CD8-positive, alpha-beta memory T cell (primary cell): Measurements from ENCODE around the gene BTNL9. TPM values are rescaled to one million over a fixed set of nuclear protein-coding genes. Genes with fewer than 3 reads are reported as not detected.
A peak's percentile ranks its signal among the peaks of the same experiment; 100 is the strongest.

Experiments used
- CTCF ChIA-PET: fragments of 350-600 bp; sonication (Branson Sonifier 250); formaldehyde crosslinking; loops from one replicate; lab custom pipeline; 2021; ENCODE audit warnings: antibody characterized with exemption; lab: Charles Lee
- POLR2A ChIA-PET: fragments of 350-600 bp; sonication (Branson Sonifier 250); formaldehyde crosslinking; loops from one replicate; lab custom pipeline; 2021; ENCODE audit warnings: antibody characterized with exemption; lab: Charles Lee
- DNase-seq, 5 donors: peaks; one replicate each; pipeline versions ENCODE4 v3.0.0 to v3.0.0-alpha.2; 2020 to 2022; ENCODE audit warnings: mixed read lengths in 1 of 5
- H3K27ac ChIP-seq: one replicate; pipeline ENCODE4 v1.7.0; 2013; ENCODE audit warnings: low read depth, mild to moderate bottlenecking, low read length, moderate library complexity
- H3K27me3 ChIP-seq: 2 replicates; pipeline ENCODE4 v1.7.0; 2013; ENCODE audit warnings: low read length, mild to moderate bottlenecking; ENCODE audit not compliant: insufficient read depth, poor library complexity, severe bottlenecking
- H3K36me3 ChIP-seq: 2 replicates; pipeline ENCODE4 v1.7.0; 2013; ENCODE audit warnings: mild to moderate bottlenecking, low read length, moderate library complexity; ENCODE audit not compliant: insufficient read depth
- H3K4me1 ChIP-seq: 2 replicates; pipeline ENCODE4 v1.7.0; 2013; ENCODE audit warnings: mild to moderate bottlenecking, low read length, moderate library complexity; ENCODE audit not compliant: insufficient read depth
- H3K4me3 ChIP-seq: 2 replicates; pipeline ENCODE4 v1.7.0; 2013; ENCODE audit warnings: mild to moderate bottlenecking, low read length
- H3K9me3 ChIP-seq: 2 replicates; pipeline ENCODE4 v1.7.0; 2013; ENCODE audit warnings: mild to moderate bottlenecking, low read length
- H3K27ac Mint-ChIP-seq, 8 donors: one replicate each; pipeline ENCODE4 v1.8.0; 2020 to 2021; ENCODE audit warnings: mixed read lengths in 8 of 8, mild to moderate bottlenecking in 6 of 8, inconsistent platforms in 3 of 8, moderate library complexity in 3 of 8
- H3K27me3 Mint-ChIP-seq, 2 donors: one replicate each; pipeline ENCODE4 v1.8.0; 2020 to 2021; ENCODE audit warnings: mixed read lengths in 2 of 2, mild to moderate bottlenecking in 1 of 2, moderate library complexity in 1 of 2
- H3K36me3 Mint-ChIP-seq, 3 donors: one replicate each; pipeline ENCODE4 v1.8.0; 2020 to 2021; ENCODE audit warnings: mixed read lengths in 3 of 3, inconsistent platforms in 1 of 3, mild to moderate bottlenecking in 1 of 3
- H3K4me1 Mint-ChIP-seq, 3 donors: one replicate each; pipeline ENCODE4 v1.8.0; 2020 to 2021; ENCODE audit warnings: mixed read lengths in 3 of 3, inconsistent platforms in 1 of 3, mild to moderate bottlenecking in 1 of 3
- H3K4me3 Mint-ChIP-seq, 7 donors: one replicate each; pipeline ENCODE4 v1.8.0; 2020 to 2021; ENCODE audit warnings: mixed read lengths in 7 of 7, mild to moderate bottlenecking in 6 of 7, moderate library complexity in 4 of 7, inconsistent platforms in 2 of 7
- H3K9me3 Mint-ChIP-seq, 5 donors: one replicate each; pipeline ENCODE4 v1.8.0; 2020 to 2022; ENCODE audit warnings: mixed read lengths in 5 of 5, mild to moderate bottlenecking in 3 of 5, moderate library complexity in 2 of 5, inconsistent platforms in 1 of 5
- polyA plus RNA-seq: library from polyadenylated mRNA; unstranded; fragments of 300-500 nt; fragmentation: Illumina TruSeq; gene quantifications from one replicate; pipeline ENCODE4 v1.2.3, GENCODE V29; 2021
- total RNA-seq, 2 experiments: library from RNA; stranded (reverse); gene quantifications; one replicate each; pipeline ENCODE4 v1.2.3, GENCODE V29; 2021

Gene BTNL9
- total and polyA plus RNA-seq, 3 experiments from 2014 or later: not detected

DNA sequence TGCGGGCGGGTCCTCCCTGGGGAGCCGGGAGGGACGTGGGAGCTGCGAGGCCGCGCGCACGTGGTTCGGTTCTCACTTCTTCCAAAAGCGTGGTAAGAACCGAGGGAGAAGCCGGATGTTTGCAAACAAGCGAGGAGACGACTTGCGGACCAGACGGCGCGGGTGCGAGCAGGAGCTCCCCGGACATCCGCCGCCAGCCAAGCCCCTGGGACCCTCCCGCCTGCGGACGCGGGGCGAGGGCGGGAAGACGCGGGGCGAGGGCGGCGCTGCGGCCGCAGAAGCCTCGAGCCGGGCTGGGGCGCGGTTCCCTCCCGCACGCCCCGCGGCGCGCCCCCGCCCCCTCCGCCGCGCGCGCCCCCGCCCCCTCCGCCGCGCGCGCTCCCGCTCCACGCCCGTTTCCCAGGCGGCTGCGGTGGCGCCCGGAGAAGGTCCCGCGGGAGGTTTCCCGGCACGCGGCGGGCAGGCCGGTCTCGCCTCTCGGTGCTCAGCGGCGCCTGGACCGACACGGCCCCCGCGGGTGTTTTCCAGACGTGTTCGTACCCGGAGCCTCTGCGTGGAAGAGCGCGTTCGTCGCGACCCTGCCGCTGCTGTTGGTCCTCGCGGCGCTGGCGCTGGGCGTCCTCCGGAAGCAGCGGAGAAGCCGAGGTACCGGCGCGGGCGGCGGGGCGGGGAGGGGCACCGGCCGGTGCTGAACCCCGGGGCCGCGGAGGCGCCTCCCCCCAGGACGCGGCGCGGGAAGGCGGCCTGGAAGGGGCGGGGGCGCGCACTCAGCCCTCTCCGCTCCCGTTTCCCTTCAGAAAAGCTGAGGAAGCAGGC is 12.8 kb downstream of the BTNL9 start:
- H3K27ac Mint-ChIP-seq: no peak overlapping the region
- DNase-seq: no peak
- peaks cover 14% of the 10 kb centered on the region for H3K4me1 ChIP-seq
- peaks cover 0 to 4% (median 2%) of the 10 kb centered on the region in 3 donors for H3K36me3 Mint-ChIP-seq
- no peaks in the 10 kb centered on the region for H3K9me3 Mint-ChIP-seq
- peak overlapping the region; percentile 39 for H3K4me3 ChIP-seq
- peaks cover 17 to 23% (median 21%) of the 10 kb centered on the region in 3 donors for H3K4me1 Mint-ChIP-seq
- ChIA-PET CTCF (no interaction called here), POLR2A (no interaction called here)
- no peaks in the 10 kb centered on the region for H3K9me3 ChIP-seq
- H3K27ac ChIP-seq: no peak overlapping the region
- peaks cover 30% of the 10 kb centered on the region for H3K27me3 ChIP-seq
- H3K27me3 Mint-ChIP-seq: peaks cover 75 to 86% of the 10 kb centered on the region in 2 donors
- peak overlapping the region; percentile 68 to 90 (median 77) for H3K4me3 Mint-ChIP-seq
- H3K36me3 ChIP-seq: no peaks in the 10 kb centered on the region

DNA sequence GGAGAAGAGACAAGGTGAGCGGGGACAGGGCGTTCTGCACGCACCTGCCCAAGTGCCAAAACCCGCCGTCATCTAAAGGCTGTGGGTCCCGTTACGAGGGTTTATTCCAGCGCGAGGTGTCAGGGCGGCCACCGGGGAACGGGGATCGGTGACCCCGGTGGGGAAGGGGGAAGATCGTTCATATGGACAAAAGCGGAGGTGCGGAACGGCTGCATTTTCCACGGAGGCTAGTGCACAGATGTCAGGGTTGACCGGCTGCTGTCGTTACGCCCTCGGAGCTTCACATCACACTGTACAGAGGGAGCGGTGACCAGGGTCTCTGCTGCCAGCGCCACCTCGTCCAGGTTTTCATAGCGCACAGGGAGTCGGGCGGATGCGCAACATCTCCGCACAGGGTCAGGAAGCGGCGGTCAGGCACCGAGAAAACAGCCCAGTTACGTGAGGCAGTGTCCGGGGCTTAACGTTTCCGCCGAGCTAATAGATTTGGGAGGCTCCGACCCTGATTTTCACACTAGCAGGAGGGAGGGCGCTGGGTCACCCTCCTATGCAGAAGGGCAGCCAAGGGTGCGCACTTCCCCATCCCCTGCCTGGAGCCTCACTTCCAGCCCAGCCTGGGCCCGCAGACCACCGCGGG is 13.5 kb downstream of the BTNL9 start:
- Histone ChIP-seq H3K36me3 (no peaks in the 10 kb centered on the region), H3K27me3 (peaks cover 25% of the 10 kb centered on the region), H3K4me3 (peak overlapping the region; percentile 39), H3K27ac (no peak overlapping the region), H3K4me1 (peaks cover 14% of the 10 kb centered on the region), H3K9me3 (no peaks in the 10 kb centered on the region)
- Mint-ChIP-seq H3K9me3 (no peaks in the 10 kb centered on the region), H3K27ac (peak overlapping the region in 3 of 8 donors; percentile 17 to 47 (median 43)), H3K36me3 (peaks cover 0 to 4% (median 2%) of the 10 kb centered on the region in 3 donors), H3K27me3 (peaks cover 78 to 89% of the 10 kb centered on the region in 2 donors), H3K4me3 (peak overlapping the region; percentile 68 to 82 (median 76)), H3K4me1 (peaks cover 17 to 23% (median 21%) of the 10 kb centered on the region in 3 donors)
- POLR2A ChIA-PET: no interaction called here
- no peak for DNase-seq
- CTCF ChIA-PET: no interaction called here

DNA sequence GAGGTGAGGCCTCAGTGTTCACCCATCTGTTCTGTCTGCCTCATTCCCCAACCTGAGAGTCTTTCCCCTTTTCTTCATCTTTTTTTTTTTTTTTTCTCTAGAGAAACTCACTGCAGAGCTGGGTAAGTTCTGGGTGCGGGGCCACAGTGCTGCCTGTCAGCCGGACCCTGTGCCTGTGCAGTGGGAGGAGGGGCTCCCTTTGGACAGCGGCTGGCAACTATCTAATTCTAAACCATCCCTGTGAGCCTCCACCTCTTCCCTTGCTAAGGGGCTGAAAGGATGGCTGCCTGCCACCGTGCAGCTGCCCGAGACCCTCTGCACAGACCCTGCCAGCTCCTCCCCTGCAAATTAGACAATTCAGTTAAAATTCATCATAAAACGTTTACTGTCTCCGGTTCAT is 14.1 kb downstream of the BTNL9 start:
- Histone ChIP-seq H3K36me3 (no peaks in the 10 kb centered on the region), H3K4me1 (peaks cover 14% of the 10 kb centered on the region), H3K27ac (no peak overlapping the region), H3K4me3 (no peak overlapping the region), H3K27me3 (peaks cover 25% of the 10 kb centered on the region), H3K9me3 (no peaks in the 10 kb centered on the region)
- Mint-ChIP-seq H3K4me1 (peaks cover 17 to 23% (median 21%) of the 10 kb centered on the region in 3 donors), H3K27me3 (peaks cover 77 to 91% of the 10 kb centered on the region in 2 donors), H3K9me3 (no peaks in the 10 kb centered on the region), H3K36me3 (peaks cover 0 to 4% (median 2%) of the 10 kb centered on the region in 3 donors), H3K27ac (peak overlapping the region in 1 of 8 donors; percentile 11), H3K4me3 (peak overlapping the region; percentile 49 to 81 (median 76))
- POLR2A ChIA-PET: no interaction called here
- no peak for DNase-seq
- CTCF ChIA-PET: no interaction called here

DNA sequence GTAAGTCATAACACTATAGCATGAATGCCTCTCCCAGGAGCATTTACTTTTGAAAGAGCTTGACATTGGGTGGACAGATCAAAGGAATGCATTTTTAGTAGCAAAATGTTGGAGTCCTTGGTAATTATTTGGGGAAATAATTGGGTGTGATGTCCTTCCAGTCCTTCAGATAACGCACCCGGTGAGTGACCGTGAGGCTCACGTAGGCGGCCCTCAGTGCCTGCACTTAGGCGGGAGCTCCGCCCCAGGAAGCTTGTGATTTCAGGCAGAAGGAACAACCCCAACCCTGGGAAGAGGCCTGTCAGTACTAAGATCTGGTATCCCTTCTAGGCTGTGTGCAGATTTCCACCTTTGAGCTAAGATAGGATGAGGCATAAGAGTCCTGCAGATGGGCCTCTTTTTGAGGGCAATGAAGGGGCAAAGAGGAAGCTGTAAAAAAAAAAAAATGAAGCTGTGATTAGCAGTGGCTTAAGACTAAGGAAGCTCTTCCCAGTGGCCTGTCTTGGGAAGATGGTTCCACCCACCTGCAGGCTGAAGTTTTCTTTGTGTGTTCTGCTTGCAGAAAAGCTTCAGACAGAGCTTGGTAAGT is 14.9 kb downstream of the BTNL9 start:
- Mint-ChIP-seq H3K4me1 (peaks cover 17 to 23% (median 21%) of the 10 kb centered on the region in 3 donors), H3K9me3 (no peaks in the 10 kb centered on the region), H3K27me3 (peaks cover 71 to 85% of the 10 kb centered on the region in 2 donors), H3K27ac (no peak overlapping the region), H3K36me3 (peaks cover 0 to 4% (median 2%) of the 10 kb centered on the region in 3 donors), H3K4me3 (peak overlapping the region in 5 of 7 donors; percentile 37 to 77 (median 73))
- no peak overlapping the region for H3K4me3 ChIP-seq
- H3K36me3 ChIP-seq: no peaks in the 10 kb centered on the region
- H3K4me1 ChIP-seq: peaks cover 14% of the 10 kb centered on the region
- POLR2A ChIA-PET: no interaction called here
- no peak overlapping the region for H3K27ac ChIP-seq
- H3K9me3 ChIP-seq: no peaks in the 10 kb centered on the region
- peaks cover 25% of the 10 kb centered on the region for H3K27me3 ChIP-seq
- DNase-seq: no peak
- CTCF ChIA-PET: no interaction called here

DNA sequence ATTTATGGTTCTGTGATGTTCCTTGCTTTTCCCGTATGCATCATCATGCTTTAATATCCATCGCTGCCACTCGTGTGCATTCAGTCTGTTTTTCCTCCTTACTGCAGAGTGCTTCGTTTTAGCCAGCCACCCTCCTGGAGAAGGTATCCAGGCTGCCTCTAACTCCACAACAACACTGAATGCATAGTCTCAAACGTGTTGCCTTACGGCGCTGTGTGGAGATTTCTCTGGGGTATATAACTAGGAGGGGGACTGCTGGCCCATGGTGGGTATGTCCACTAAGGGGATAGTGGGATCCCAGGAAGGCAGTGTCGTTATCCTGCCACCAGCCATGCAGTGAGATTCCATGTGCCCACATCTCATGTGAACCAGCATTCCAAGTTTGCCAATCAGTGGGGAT is 16.4 kb downstream of the BTNL9 start:
- no peaks in the 10 kb centered on the region for H3K9me3 Mint-ChIP-seq
- POLR2A ChIA-PET: no interaction called here
- Histone ChIP-seq H3K4me3 (no peak overlapping the region), H3K4me1 (peaks cover 14% of the 10 kb centered on the region), H3K27ac (no peak overlapping the region), H3K36me3 (no peaks in the 10 kb centered on the region), H3K27me3 (peaks cover 25% of the 10 kb centered on the region), H3K9me3 (no peaks in the 10 kb centered on the region)
- H3K4me3 Mint-ChIP-seq: no peak overlapping the region
- H3K27me3 Mint-ChIP-seq: peaks cover 66 to 86% of the 10 kb centered on the region in 2 donors
- peaks cover 17 to 23% (median 21%) of the 10 kb centered on the region in 3 donors for H3K4me1 Mint-ChIP-seq
- CTCF ChIA-PET: no interaction called here
- no peak for DNase-seq
- H3K36me3 Mint-ChIP-seq: peaks cover 0 to 4% (median 2%) of the 10 kb centered on the region in 3 donors
- peak overlapping the region in 1 of 8 donors; percentile 33 for H3K27ac Mint-ChIP-seq

GRCh38 chr5:181058321-181058720 is 18.3 kb downstream of the BTNL9 start:
- H3K27me3 ChIP-seq: peaks cover 18% of the 10 kb centered on the region
- Mint-ChIP-seq H3K27me3 (peaks cover 72 to 91% of the 10 kb centered on the region in 2 donors), H3K4me3 (peak overlapping the region in 1 of 7 donors; percentile 38), H3K4me1 (peaks cover 10 to 14% (median 12%) of the 10 kb centered on the region in 3 donors), H3K27ac (no peak overlapping the region), H3K9me3 (no peaks in the 10 kb centered on the region), H3K36me3 (peaks cover 0 to 2% (median 0%) of the 10 kb centered on the region in 3 donors)
- no peak overlapping the region for H3K4me3 ChIP-seq
- H3K27ac ChIP-seq: no peak overlapping the region
- peaks cover 8% of the 10 kb centered on the region for H3K4me1 ChIP-seq
- POLR2A ChIA-PET: no interaction called here
- no peaks in the 10 kb centered on the region for H3K9me3 ChIP-seq
- no peaks in the 10 kb centered on the region for H3K36me3 ChIP-seq
- CTCF ChIA-PET: no interaction called here
- DNase-seq: no peak

DNA sequence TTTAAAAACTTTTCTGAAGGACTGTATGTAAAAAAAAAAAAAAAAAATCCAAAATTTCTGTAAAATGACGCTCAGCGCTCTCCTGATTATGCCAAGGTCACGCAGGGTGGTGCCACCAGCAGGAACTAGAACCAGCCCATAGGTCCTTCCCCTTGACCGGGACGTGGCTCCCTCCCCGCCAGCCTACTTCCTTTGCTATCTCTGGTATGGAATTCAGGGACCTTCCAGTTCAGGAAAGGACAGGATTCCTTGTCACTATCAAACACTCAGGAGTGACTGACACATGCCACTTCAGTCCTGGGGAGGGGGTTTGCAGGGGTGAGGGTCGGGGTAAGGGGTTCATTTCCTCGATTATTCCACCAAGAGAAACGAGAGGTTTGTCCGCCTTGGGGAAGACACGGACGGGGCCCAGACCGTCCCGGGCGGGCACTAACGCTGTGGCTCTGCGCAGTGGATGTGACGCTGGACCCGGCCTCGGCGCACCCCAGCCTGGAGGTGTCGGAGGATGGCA is 18.8 kb downstream of the BTNL9 start:
- ChIA-PET CTCF (no interaction called here), POLR2A (no interaction called here)
- H3K9me3 Mint-ChIP-seq: peaks cover 0 to 2% (median 0%) of the 10 kb centered on the region in 5 donors
- no peak overlapping the region for H3K27ac ChIP-seq
- DNase-seq: no peak
- no peak overlapping the region for H3K4me3 Mint-ChIP-seq
- H3K27me3 Mint-ChIP-seq: peaks cover 70 to 90% of the 10 kb centered on the region in 2 donors
- H3K36me3 Mint-ChIP-seq: peaks cover 0 to 4% (median 0%) of the 10 kb centered on the region in 3 donors
- H3K27me3 ChIP-seq: peaks cover 13% of the 10 kb centered on the region
- no peaks in the 10 kb centered on the region for H3K36me3 ChIP-seq
- no peaks in the 10 kb centered on the region for H3K9me3 ChIP-seq
- peaks cover 6 to 10% (median 7%) of the 10 kb centered on the region in 3 donors for H3K4me1 Mint-ChIP-seq
- no peak overlapping the region for H3K27ac Mint-ChIP-seq
- peaks cover 2% of the 10 kb centered on the region for H3K4me1 ChIP-seq
- H3K4me3 ChIP-seq: no peak overlapping the region
